ENCODE data around the gene GCN1.

The GCN1 gene

DNA sequence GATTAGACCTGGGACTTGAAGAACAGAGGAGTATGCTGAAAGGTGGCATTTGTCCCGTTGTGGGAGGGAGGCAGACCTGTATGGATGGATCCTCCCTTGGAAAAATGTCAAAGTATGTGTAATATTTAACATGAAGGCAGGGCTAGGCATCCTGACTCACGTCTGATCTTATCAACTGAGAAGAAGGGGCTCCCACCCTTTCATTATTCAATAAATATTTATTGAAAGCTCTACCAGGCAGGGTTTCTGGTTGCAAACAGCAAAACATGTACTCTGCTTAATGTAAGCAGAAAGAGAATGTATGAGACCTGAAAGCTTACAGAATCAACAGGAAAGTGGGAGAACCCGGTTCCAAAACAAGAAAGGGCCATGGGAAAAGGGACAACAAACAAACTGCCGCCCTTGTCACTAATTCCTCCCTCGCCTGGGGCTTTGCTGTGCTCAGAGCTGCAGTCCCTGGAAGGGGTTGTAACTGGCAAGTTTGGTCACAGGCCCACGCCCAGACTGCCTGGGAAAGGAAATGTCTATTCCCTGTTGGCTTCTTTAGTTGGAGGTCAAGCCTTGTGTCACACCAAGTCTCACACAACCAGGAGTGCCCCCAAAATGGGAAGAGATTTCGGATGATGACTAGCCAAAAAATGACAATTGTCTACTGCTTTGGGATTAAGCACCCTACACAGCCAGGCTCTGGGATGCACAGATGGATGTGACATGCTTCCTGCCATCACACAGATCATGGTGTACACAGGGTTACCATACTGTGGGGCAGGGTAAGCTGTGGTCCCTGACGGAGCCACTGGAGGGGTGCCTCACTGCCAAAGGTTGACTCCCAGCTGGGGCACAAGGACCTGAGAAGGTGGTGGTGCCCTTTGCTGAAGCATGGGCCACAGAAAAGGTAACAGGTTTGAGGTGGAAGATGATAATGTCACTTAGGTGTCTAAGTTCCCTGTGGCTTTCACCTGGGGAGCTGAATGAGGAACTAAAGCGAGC is 114.8 kb downstream of the GCN1 start:
- no peak for DNase-seq (ENCODE audit: extremely low read depth, low read depth)
- TF ChIP-seq, protein P1, sequence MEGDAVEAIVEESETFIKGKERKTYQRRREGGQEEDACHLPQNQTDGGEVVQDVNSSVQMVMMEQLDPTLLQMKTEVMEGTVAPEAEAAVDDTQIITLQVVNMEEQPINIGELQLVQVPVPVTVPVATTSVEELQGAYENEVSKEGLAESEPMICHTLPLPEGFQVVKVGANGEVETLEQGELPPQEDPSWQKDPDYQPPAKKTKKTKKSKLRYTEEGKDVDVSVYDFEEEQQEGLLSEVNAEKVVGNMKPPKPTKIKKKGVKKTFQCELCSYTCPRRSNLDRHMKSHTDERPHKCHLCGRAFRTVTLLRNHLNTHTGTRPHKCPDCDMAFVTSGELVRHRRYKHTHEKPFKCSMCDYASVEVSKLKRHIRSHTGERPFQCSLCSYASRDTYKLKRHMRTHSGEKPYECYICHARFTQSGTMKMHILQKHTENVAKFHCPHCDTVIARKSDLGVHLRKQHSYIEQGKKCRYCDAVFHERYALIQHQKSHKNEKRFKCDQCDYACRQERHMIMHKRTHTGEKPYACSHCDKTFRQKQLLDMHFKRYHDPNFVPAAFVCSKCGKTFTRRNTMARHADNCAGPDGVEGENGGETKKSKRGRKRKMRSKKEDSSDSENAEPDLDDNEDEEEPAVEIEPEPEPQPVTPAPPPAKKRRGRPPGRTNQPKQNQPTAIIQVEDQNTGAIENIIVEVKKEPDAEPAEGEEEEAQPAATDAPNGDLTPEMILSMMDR (IDR thresholded peaks at IDR 0.05; ENCODE audit: low read depth, low read length): no peak

DNA sequence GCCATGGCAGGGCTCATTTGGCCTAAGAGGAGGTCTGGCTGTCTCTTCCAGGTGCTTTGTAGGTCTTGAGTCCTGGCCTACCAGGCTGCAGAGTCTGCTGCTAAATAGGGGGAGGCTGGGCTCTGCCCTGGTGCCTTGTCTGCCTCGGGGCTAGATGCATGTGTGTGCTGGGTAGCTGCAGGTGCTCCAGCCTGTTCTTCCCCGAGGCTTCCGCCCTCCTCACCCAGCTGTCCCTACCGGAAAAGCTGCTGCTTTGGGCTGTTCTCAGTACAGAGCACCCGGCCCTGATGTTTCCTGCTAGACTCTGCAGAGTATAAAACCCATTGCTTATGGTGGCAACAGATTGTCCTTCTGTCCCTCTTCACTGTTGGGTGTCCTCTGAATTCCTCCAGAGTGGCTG is 115.6 kb downstream of the GCN1 start:
- TF ChIP-seq, protein P1 (IDR thresholded peaks at IDR 0.05; ENCODE audit: low read depth, low read length): no peak
- no peak for DNase-seq (ENCODE audit: extremely low read depth, low read depth)

- DNase-seq (ENCODE audit: extremely low read depth, low read depth): no peak
- TF ChIP-seq, protein P1 (IDR thresholded peaks at IDR 0.05; ENCODE audit: low read depth, low read length): no peak
Observed at GRCh38 chr12:120077260-120077659, 117.3 kb downstream of the GCN1 start.
